Kidney (tissue), 14 donors: Measurements from ENCODE around the gene TSSK3. TPM values are rescaled to one million over a fixed set of nuclear protein-coding genes. Genes with fewer than 3 reads are reported as not detected.
"Not testable (repeated sequence)": the region's sequence is repeated elsewhere in the genome, so short reads cannot be mapped to it uniquely, and the experiment has no call there.

Source experiments
- DNase-seq, 5 donors: peaks; one replicate each; pipeline ENCODE4 v3.0.0-alpha.2; 2013 to 2020
- FAIRE-seq: peaks from 2 replicates; lab custom pipeline; 2012; peaks lifted over from hg19 to GRCh38; lab: Jason Lieb, UNC
- H3K27ac ChIP-seq, 2 donors: one replicate each; pipeline ENCODE4 v1.7.0; 2013; ENCODE audit warnings: low read depth in 2 of 2, low read length in 2 of 2, inconsistent platforms in 1 of 2
- H3K27me3 ChIP-seq: one replicate; pipeline ENCODE4 v1.7.1; 2013; ENCODE audit warnings: low read length, inconsistent platforms; ENCODE audit not compliant: control insufficient read depth, insufficient read depth
- H3K36me3 ChIP-seq, 3 donors: one replicate each; pipeline versions ENCODE4 v1.7.0 to v1.7.1; 2013; ENCODE audit warnings: low read length in 3 of 3, control low read depth in 1 of 3, inconsistent platforms in 1 of 3; ENCODE audit not compliant: insufficient read depth in 3 of 3, control insufficient read depth in 2 of 3
- H3K4me1 ChIP-seq, 3 donors: one replicate each; pipeline versions ENCODE4 v1.7.0 to v1.7.1; 2013; ENCODE audit warnings: low read length in 3 of 3, inconsistent platforms in 1 of 3, low read depth in 1 of 3; ENCODE audit not compliant: control insufficient read depth in 2 of 3, insufficient read depth in 2 of 3
- H3K4me3 ChIP-seq, 3 donors: one replicate each; pipeline versions ENCODE4 v1.7.0 to v1.8.1; 2013; ENCODE audit warnings: low read length in 3 of 3, control low read depth in 1 of 3, inconsistent platforms in 1 of 3
- H3K9ac ChIP-seq, 3 donors: one replicate each; pipeline versions ENCODE4 v1.7.0 to v1.7.1; 2013; ENCODE audit warnings: low read length in 3 of 3, control low read depth in 1 of 3, inconsistent platforms in 1 of 3
- H3K9me3 ChIP-seq, 3 donors: one replicate each; pipeline versions ENCODE4 v1.7.0 to v1.7.1; 2013; ENCODE audit warnings: low read length in 3 of 3, control low read depth in 1 of 3, inconsistent platforms in 1 of 3; ENCODE audit not compliant: control insufficient read depth in 2 of 3, insufficient read depth in 1 of 3
- intact Hi-C: fragments of 100-400 bp; cut with DNase I; formaldehyde crosslinking; loops from one replicate; pipeline ENCODE4 v1.11.1; 2022
- polyA plus RNA-seq: library from polyadenylated mRNA; stranded (reverse); fragments of 350-450 nt; fragmentation: Illumina TruSeq; extraction: RNeasy Lipid Tissue Mini Kit (QIAGEN cat#74804); gene quantifications from one replicate; pipeline ENCODE4 v1.2.3, GENCODE V29; 2014; ENCODE audit warnings: low read depth, low replicate concordance; ENCODE audit not compliant: insufficient read depth
- total RNA-seq: library from RNA; stranded (reverse); fragmentation: NEBNext Ultra II Directional; extraction: Animal tissue kit (Norgen Biotek cat#: 25700); gene quantifications from one replicate; pipeline ENCODE4 v1.2.1, GENCODE V29; 2021
- TF ChIP-seq, protein P1 (sequence below): IDR thresholded peaks from 3 replicates; pipeline ENCODE4 v1.5.1; 2012; ENCODE audit warnings: mild to moderate bottlenecking, moderate library complexity, borderline replicate concordance; ENCODE audit not compliant: insufficient read depth; ENCODE audit errors: extremely low read depth
- donor health status: control.
- donor health status: control.
- donor health status: control.
- donor health status: control.
- donor health status: control.
- donor health status: DM: yes; HTN: yes; CAD: no.
- donor health status: Normal renal cell carcinoma (clear cell type).

The TSSK3 gene
- total and polyA plus RNA-seq, 2 donors from 2014 or later = 4.3 TPM; not detected in 1

DNA sequence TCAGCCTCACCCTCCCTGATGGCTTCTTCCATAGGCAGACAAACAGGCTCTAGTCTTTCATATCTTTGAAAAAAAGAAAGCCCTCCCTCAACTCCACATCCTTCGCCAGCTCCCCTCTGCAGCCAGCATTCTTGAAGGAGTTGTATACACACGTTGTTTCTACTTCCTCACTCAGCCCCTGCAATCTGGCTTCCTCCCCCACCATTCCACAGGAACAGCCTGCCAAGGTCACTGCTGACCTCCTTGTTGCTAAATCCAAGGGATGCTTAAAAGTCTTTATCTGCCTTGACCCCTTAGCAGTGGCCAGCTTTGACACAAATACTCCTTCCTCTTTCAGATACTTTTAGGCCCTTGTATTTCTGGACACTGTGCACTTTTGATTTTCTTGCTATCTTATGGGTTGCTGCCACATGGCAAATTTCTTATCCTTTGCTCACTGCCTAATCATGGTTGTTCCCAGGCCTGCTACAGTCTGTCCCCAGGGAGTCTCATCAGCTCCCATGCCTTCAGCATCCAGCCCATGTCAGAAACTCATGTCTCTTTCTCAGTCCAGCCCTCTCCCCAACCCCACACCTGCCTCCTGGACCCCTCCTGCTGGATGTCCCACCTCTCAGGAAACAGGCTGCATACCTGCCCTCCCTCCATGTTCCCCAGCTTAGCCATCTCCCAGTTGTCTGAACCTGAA, 8.3 kb upstream of the TSSK3 start:
- H3K9me3 ChIP-seq = no peaks in the 10 kb centered on the region
- H3K4me3 ChIP-seq = no peak overlapping the region
- H3K4me1 ChIP-seq = peaks cover 8 to 22% (median 11%) of the 10 kb centered on the region in 3 donors
- intact Hi-C loops = no loop called here
- TF ChIP-seq, protein P1, sequence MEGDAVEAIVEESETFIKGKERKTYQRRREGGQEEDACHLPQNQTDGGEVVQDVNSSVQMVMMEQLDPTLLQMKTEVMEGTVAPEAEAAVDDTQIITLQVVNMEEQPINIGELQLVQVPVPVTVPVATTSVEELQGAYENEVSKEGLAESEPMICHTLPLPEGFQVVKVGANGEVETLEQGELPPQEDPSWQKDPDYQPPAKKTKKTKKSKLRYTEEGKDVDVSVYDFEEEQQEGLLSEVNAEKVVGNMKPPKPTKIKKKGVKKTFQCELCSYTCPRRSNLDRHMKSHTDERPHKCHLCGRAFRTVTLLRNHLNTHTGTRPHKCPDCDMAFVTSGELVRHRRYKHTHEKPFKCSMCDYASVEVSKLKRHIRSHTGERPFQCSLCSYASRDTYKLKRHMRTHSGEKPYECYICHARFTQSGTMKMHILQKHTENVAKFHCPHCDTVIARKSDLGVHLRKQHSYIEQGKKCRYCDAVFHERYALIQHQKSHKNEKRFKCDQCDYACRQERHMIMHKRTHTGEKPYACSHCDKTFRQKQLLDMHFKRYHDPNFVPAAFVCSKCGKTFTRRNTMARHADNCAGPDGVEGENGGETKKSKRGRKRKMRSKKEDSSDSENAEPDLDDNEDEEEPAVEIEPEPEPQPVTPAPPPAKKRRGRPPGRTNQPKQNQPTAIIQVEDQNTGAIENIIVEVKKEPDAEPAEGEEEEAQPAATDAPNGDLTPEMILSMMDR = no peak
- no peak overlapping the region for H3K9ac ChIP-seq
- H3K36me3 ChIP-seq = no peaks in the 10 kb centered on the region
- DNase-seq = peak; percentile 62 to 88 (median 74)
- no peaks in the 10 kb centered on the region for H3K27me3 ChIP-seq
- peak overlapping the region in 1 of 2 donors; percentile 54 for H3K27ac ChIP-seq
- FAIRE-seq = no peak

DNA sequence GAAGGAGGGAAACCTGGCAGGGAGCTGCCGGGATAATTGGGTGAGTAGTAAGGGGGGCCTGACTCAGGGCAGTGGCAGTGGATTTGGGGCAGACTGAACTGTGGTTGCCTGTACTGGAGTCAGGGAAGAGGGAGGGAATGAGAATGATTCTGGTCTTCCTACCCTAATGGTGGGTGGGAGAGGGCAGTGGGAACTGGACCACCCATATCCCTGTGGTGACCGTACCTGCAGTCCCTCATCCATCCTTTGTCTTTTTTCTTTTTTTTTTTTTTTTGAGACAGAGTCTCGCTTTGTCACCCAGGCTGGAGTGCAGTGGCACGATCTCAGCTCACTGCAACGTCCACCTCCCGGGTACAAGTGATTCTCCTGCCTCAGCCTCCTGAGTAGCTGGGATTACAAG, 6.6 kb upstream of the TSSK3 start:
- H3K36me3 ChIP-seq, H3K27me3 ChIP-seq, H3K9me3 ChIP-seq, intact Hi-C loops, H3K9ac ChIP-seq, FAIRE-seq, H3K4me3 ChIP-seq, H3K27ac ChIP-seq, DNase-seq: not testable (repeated sequence)
- peaks cover 8 to 16% (median 11%) of the 10 kb centered on the region in 3 donors for H3K4me1 ChIP-seq

DNA sequence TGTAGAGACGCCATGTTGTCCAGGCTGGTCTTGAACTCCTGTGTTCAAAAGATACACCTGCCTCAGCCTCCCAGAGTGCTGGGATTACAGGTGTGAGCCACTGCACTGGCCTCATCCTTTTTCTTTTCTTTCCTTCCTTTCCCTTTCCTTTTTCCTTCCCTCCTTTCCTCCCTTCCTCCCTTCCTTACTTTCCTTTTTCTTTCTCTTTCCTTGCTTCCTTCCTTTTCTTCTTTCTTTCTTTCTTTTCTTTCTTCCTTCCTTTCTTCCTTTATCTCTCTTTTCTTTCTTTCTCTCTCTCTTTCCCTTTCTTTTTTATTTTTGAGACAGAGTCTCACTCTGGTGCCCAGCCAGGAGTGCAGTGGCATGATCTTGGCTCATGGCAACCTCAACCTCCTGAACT, 5.9 kb upstream of the TSSK3 start:
- Histone ChIP-seq H3K36me3 (no peaks in the 10 kb centered on the region), H3K4me1 (peaks cover 8 to 16% (median 11%) of the 10 kb centered on the region in 3 donors), H3K9ac (no peak overlapping the region), H3K4me3 (no peak overlapping the region), H3K27me3 (no peaks in the 10 kb centered on the region), H3K9me3 (no peaks in the 10 kb centered on the region), H3K27ac (no peak overlapping the region)
- FAIRE-seq = no peak
- TF ChIP-seq, protein P1 = no peak
- intact Hi-C loops = no loop called here
- no peak for DNase-seq

DNA sequence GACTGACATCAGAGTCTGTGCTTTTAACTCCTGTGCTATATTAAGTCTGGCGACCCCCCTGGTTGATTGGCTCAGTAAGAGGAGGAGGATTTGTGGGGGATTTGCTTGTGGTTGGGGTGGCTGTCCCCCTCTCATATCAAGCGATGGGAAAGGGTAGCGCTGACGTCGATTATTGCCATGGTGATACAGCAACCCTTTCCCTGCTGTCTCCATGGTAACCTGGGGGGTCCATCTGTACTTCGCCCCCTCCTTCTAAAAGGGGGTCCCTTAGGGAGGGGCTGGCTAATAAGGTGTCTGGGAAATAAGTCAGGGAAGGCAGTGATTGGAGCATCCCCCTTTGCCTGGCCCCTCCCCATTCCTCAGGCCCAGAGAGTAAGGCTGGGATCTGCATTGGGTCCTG, 4.7 kb upstream of the TSSK3 start:
- TF ChIP-seq, protein P1 = no peak
- no peak overlapping the region for H3K4me3 ChIP-seq
- FAIRE-seq (no peak), DNase-seq (no peak)
- no peaks in the 10 kb centered on the region for H3K36me3 ChIP-seq
- H3K27me3 ChIP-seq = no peaks in the 10 kb centered on the region
- intact Hi-C loops = no loop called here
- no peak overlapping the region for H3K27ac ChIP-seq
- H3K9ac ChIP-seq = no peak overlapping the region
- H3K9me3 ChIP-seq = no peaks in the 10 kb centered on the region
- peaks cover 3 to 15% (median 11%) of the 10 kb centered on the region in 3 donors for H3K4me1 ChIP-seq
